GM19035 (cell line): ENCODE results near the gene HSPB6.
"Not testable (repeated sequence)": the region's sequence is repeated elsewhere in the genome, so short reads cannot be mapped to it uniquely, and the experiment has no call there.

Experiments used
- ATAC-seq: cut with Tn5 transposase; IDR thresholded peaks from one replicate; pipeline ENCODE4 v1.9.1; 2021; ENCODE audit not compliant: unreplicated experiment

HSPB6 gene

DNA sequence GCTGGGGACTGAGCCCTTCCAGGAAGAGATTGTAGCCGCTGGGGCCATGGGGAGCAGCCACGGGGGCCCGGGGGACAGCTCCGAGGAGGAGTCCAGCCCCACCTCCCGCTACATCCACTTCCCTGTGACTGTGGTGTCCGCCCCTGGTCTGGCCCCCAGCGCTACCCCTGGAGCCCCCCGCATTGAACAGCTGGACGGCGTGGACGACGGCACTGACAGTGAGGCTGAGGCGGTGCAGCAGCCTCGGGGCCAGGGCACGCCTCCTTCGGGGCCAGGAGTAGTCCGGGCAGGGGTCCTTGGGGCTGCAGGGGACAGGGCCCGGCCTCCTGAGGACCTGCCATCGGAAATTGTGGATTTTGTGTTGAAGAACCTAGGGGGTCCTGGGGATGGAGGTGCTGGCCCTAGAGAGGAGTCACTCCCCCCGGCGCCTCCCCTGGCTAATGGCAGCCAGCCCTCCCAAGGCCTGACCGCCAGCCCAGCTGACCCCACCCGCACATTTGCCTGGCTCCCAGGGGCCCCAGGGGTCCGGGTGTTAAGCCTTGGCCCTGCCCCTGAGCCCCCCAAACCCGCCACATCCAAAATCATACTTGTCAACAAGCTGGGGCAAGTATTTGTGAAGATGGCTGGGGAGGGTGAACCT, 24.2 kb downstream of the HSPB6 start:
- ATAC-seq: no peak

DNA sequence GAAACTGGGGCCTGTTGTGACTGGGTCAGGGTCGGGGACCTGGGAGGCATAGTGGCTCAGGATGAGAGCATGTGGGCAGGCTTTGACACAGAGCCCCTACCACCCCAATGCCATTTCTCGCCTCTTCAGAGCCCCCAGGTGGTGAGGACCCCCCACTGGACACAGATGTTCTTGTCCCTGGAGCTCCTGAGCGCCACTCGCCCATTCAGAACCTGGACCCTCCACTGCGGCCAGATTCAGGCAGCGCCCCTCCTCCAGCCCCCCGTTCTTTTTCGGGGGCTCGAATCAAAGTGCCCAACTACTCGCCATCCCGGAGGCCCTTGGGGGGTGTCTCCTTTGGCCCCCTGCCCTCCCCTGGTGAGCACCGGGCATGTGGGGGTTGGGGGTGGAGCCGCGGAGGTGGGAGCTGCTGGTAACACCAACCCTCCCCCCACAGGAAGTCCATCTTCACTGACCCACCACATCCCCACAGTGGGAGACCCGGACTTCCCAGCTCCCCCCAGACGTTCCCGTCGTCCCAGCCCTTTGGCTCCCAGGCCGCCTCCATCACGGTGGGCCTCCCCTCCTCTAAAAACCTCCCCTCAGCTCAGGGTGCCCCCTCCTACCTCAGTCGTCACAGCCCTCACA, 24.9 kb downstream of the HSPB6 start:
- no peak for ATAC-seq

GRCh38 chr19:35731353-35731752, 25.5 kb downstream of the HSPB6 start:
- ATAC-seq: no peak

- no peak for ATAC-seq
Measured at GRCh38 chr19:35730326-35730725, 26.5 kb downstream of the HSPB6 start.

- ATAC-seq: no peak
Measured at GRCh38 chr19:35729763-35730162, 27.1 kb downstream of the HSPB6 start.

- no peak for ATAC-seq
Measured at GRCh38 chr19:35729021-35729420, 27.8 kb downstream of the HSPB6 start.

DNA sequence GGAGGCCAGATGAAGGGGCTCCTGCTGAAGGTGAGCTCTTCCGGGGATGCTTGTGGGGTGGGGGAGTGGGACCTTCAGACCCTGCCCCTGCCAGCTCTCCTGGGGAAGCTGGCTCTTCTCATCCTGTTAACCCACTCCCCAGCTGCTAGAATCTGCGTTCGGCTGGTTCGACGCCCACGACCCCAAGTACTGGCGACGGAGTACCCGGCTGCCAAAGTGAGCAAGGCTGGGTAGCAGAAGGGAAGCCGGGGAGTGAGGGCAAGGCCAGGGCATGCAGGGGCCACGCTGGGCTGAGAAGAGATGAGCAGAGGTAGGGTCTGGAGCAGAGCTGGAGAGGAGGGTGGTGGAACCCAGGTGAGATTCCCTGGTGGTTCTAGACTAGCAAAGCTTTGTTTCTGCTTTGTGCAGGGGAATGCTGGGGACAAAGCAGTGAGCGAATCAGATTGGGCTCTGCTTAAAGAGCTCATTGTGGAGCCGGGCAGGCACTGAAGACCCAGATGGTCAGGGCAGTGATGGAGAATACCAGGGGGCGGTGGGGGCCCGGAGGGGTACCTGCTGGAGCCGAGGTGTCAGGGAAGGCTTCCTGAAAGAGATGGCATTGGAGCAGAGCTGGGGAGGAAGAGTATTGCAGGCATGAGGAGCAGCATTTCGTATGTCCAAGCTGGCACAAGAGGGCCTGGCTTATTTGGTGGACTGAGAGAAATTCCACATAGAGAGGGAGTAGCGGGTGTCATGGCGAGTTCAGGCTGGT, 28.7 kb downstream of the HSPB6 start:
- ATAC-seq: no peak

- ATAC-seq: no peak
Measured at GRCh38 chr19:35727053-35727955, 29.5 kb downstream of the HSPB6 start.

- no peak for ATAC-seq
Measured at GRCh38 chr19:35725216-35725861, 31.5 kb downstream of the HSPB6 start.

- ATAC-seq: no peak
Measured at GRCh38 chr19:35724560-35724959, 32.3 kb downstream of the HSPB6 start.

DNA sequence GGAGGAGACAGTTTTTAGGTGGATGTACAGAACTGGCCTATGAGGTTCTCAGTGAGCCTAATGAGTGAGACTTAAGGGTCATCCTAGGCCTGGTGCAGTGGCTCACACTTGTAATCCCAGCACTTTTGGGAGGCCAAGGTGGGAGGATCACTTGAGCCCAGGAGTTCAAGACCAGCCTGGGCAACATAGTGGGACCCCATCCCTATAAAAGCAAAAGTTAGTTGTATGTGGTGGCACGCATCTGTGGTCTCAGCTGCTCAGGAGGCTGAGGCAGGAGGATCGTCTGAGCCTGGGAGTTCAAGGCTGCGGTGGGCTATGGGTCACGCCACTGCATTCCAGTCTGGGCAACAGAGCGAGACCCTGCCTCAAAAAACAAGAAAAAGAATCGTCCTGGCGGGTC, 32.7 kb downstream of the HSPB6 start:
- ATAC-seq: not testable (repeated sequence)

- ATAC-seq: no peak
Measured at GRCh38 chr19:35723671-35724070, 33.2 kb downstream of the HSPB6 start.

GRCh38 chr19:35722897-35723296, 33.9 kb downstream of the HSPB6 start:
- no peak for ATAC-seq

- no peak for ATAC-seq
Measured at GRCh38 chr19:35722461-35722860, 34.4 kb downstream of the HSPB6 start.

GRCh38 chr19:35721374-35721773, 35.5 kb downstream of the HSPB6 start:
- no peak for ATAC-seq

DNA sequence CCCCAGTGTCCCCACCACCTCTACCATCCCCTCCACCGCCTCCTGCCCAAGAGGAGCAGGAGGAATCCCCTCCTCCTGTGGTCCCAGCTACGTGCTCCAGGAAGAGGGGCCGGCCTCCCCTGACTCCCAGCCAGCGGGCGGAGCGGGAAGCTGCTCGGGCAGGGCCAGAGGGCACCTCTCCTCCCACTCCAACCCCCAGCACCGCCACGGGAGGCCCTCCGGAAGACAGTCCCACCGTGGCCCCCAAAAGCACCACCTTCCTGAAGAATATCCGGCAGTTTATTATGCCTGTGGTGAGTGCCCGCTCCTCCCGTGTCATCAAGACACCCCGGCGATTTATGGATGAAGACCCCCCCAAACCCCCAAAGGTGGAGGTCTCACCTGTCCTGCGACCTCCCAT, 36.2 kb downstream of the HSPB6 start:
- ATAC-seq: no peak

DNA sequence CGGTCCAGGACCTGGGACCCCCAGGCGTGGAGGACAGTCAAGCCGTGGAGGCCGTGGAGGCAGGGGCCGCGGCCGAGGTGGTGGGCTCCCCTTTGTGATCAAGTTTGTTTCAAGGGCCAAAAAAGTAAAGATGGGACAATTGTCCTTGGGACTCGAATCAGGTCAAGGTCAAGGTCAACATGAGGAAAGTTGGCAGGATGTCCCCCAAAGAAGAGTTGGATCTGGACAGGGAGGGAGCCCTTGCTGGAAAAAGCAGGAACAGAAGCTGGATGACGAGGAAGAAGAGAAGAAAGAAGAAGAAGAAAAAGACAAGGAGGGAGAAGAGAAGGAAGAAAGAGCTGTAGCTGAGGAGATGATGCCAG, 36.7 kb downstream of the HSPB6 start:
- ATAC-seq: no peak

GRCh38 chr19:35719402-35720162, 37.2 kb downstream of the HSPB6 start:
- ATAC-seq: no peak

- peak; percentile 1 for ATAC-seq
Measured at GRCh38 chr19:35718345-35719041, 38.3 kb downstream of the HSPB6 start.
